ENCODE results near the gene HOXD11.
A peak's percentile ranks its signal among the peaks of the same experiment; 100 is the strongest.

HOXD11 gene

GRCh38 chr2:176081376-176081836, 25.7 kb upstream of the HOXD11 start:
- DNase-seq (ENCODE audit: low spot score) = no peak

DNA sequence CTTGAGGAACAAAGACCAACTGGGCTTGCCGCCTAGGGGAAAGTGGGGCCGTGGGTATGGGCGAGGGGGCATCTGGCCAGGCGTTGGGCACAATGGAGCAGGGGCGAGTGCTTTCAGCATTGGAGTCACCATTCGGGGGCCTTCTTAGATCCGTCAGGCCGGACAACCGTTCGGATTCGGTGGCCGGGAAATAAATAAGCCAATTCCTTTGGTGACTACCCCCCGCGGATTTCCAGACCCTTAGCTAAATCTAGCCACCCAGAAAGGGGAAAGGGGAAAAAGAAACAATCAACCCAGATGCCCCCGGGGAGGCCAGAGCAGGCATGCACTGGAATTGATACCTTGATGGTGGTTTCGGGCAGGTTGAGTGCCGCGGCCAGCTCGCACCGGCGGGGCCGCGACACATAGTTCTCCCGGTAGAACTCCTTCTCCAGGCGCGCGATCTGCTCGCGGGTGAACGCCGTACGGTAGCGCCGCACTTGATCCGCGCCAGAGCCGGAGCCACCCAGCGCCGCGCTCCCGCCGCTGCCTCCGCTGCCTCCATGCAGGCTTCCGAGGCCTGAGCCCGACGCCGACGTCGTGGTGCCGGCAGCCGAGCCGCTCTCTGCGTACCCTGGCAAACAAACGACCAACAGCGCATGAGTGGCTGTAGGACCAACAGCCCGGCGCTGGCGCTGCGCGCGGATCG, 25.1 kb upstream of the HOXD11 start:
- no peak for DNase-seq (ENCODE audit: low spot score)

DNA sequence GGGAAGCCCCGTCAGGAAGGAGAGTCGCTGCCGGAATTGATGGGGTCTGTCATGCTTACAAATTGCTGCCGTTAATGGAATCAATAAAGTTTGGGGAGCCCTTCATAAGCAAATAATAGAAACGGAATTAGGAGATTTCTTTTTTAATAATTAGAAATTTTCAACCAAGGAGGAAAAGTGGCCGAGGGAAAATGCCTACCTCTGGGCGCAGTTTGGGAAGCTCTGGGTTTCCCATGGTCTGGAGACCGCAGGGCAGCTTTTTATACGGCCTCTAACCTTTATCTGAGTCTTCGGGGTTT, 24.6 kb upstream of the HOXD11 start:
- no peak for DNase-seq (ENCODE audit: low spot score)

GRCh38 chr2:176082824-176083751, 24.0 kb upstream of the HOXD11 start:
- no peak for DNase-seq (ENCODE audit: low spot score)

DNA sequence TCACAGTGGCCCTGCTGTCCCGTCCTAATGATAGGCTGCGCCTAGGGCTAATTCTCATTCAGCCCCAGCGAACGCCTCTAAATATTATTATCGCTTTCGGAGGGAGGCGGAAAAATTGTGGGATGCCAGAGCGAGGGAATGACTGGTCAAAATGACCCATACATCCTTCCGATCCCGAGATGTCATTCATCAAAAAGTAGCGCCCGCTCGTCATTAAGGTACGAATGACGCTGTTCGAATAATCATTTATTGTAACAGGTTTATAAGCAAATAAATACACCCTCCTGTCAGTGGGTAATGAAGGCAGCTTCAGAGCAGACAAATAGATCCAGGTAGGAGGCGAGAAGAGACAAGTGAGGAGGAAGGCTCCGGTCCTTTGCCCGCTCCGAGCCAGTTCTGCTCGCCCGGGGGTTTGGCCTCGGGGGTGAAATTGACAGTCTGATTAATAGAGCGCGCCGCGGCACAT, 23.3 kb upstream of the HOXD11 start, which contains the start of gene EVX2:
Gene EVX2, minus strand, starts transcription at position 167 of the 466 bp plus-strand sequence. CDS start 186 bp downstream, outside the sequence.
- DNase-seq (ENCODE audit: low spot score) = no peak

GRCh38 chr2:176084611-176085119, 22.4 kb upstream of the HOXD11 start:
- DNase-seq (ENCODE audit: low spot score) = no peak

DNA sequence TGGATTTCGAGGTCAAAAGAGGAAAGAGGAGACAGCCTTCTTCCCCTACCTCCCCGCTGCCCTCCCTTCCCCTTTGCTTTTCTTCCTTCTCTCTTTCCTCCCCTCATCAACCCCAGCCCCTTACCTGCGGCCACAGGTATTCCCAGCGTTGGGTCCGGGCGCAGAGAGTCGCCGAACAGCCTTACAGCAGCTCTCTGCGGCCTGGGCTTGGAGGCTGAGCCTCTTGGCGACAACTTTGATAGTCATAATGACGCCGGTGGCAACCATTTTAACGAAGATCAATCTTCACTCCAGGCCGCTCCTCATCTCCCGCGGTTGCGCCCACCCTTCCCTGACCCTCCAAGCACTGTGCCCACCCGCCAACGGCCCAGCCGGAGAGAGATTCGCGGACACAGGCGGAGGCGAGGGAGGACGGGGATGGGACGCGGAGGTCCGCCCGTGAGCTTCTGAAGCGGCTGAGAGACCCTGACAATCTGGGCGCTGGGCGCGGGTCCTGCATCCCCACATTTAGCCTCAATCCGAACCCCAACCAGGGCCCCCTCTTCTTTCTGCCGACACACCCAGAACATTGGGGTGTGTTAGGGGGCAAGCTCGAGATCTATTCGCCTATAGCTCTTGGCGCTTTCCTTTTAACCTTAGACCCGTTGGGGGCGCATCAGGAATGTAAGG, 21.8 kb upstream of the HOXD11 start:
- no peak for DNase-seq (ENCODE audit: low spot score)

GRCh38 chr2:176085861-176086771, 21.0 kb upstream of the HOXD11 start:
- peak; percentile 43 for DNase-seq (ENCODE audit: low spot score)

DNA sequence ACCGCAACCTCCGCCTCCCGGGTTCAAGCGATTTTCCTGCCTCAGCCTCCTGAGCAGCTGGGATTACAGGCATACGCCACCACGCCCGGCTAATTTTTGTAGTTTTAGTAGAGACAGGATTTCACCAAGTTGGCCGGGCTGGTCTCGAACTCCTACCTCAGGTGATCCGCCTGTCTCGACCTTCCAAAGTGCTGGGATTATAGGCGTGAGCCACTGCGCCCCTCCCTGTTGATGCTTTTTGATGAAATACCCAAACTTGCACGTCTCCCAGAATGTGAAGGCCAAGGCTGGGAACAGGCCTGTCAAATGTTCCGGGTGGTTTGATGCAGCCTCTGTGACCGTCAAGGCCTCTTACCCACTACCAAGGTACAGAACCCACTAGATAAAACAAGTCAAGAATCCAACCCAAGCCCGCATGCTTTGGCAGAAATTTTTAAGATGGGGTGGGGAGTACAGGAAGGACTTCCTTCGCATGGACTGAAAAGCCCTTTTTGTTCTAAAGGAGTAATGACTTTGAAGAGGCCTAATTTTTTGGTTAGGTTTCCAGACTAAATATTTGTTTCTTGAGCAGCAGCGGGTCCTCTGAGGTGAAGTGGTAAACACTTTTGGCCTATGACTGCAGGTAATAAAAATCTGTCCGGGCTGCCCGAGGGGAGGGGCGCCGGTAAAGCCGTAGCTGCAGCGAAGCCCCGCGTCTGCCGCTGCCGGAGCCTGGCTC, 19.6 kb upstream of the HOXD11 start:
- no peak for DNase-seq (ENCODE audit: low spot score)

DNA sequence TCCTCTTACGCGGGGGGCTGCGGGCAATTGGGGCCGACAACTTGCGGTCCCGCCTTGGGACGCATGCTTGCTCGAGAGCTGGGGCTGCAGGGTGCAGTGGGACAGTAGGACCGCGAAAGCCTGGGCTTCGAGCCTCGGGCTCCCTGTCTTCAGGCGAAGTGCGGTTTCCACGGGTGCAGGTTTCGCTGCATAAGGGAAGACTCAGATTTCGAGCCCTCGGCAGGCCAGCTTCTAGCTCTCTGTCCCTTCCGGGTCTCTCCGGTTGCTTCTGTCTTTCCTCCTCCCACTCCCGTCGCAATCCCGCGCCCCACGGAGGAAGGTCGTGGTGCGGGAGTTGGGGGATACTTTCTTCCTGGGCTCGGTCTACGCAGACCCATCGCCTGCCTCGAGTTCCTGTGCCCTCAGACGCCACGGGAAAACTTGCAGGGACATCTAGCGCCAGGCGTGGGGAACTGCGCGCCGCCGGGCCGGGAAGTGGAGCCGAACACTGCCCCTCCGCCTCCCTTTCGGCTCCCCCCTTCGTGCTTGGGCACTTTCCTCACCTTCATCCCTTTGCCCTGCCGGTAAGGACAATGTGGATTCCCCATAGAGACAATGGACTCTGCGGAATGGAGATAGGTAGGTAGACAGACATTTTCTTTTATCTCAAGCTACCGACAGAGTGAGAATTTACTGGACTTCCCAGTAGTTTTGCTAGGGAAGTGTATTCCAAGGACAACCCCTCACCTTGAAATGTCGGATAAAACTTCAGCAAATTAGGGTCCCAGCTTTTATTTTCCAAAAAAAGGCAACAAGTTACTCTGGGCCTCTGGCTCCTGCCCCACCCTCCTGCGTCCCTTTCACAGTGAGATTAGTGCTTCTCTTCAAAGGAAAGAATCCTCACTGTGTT, 18.8 kb upstream of the HOXD11 start:
- DNase-seq (ENCODE audit: low spot score) = peak; percentile 43

DNA sequence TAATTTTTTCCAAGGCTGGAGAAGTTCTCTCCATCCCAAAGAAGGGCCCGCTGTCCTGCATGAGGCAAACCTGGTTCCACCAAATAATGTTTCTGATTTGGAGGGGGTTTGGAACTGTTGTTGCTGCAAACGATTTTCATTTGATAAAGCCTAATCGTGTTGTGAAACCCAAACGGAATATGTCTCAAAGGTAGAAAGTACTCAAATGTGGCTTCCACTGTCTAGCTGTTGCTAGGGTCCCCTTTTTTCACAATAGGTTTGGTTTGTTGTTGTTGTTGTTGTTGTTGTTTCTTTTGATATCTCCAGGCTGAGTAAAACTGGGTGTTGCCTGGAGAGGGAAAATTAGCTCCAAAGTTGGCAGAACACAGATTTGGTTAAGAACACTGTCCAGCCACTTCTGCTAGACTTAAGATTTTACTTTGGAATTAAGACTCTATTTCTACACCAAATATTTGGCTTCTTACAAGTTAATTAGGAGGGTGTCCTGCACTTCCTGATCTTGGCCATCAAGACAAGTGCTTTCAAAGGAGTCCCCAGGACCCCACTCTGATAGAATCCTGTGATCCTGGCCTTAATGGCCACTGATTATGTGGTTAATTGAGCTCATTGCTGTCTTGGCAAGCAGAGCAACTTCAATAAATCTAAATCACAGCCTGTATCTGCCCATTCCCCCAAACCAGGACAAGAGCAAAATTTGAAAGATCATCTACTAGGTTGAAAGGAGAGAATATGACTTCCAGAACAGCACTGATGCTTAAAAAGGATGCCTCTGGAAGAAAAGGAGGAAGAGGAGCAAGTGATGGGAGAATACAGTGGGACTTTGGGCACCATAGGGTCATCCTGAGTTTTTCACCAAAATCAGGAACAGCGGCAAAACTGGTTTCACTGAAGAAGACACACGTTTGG, 17.9 kb upstream of the HOXD11 start:
- no peak for DNase-seq (ENCODE audit: low spot score)

- DNase-seq (ENCODE audit: low spot score) = no peak
Measured at GRCh38 chr2:176089843-176090395, 17.2 kb upstream of the HOXD11 start.

DNA sequence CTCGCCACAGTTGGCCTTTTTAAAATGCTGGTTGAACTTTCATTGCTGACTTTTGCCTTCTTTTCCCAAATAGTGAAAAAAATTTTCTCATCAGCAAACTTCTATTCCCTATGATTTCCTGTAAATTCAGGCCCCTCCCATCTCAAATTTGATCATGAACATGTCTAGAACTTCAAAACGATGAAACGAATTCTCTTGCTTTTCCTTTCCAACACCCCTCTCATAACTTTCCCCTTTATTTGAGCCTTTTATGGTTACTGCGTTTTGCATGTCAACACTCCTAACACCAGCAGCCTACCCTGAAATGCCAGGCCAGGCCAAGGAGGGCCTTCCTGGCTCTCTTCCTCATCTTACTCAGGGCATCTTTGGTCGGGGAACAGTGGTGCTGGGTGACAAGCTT, 16.2 kb upstream of the HOXD11 start:
- no peak for DNase-seq (ENCODE audit: low spot score)

- no peak for DNase-seq (ENCODE audit: low spot score)
Measured at GRCh38 chr2:176091329-176092258, 15.5 kb upstream of the HOXD11 start.

GRCh38 chr2:176092270-176093144, 14.6 kb upstream of the HOXD11 start, which contains the start of gene HOXD13:
Gene HOXD13 (plus strand): TSS chr2:176092721. CDS start chr2:176092891, 170 bp downstream.
- no peak for DNase-seq (ENCODE audit: low spot score)

Measured in SK-N-DZ (cell line).